GM23248 (cell line): Measurements from ENCODE around the gene MCFD2. TPM values are rescaled to one million over a fixed set of nuclear protein-coding genes. Genes with fewer than 3 reads are reported as not detected.
A peak's percentile ranks its signal among the peaks of the same experiment; 100 is the strongest.

Experiments used
- DNase-seq: peaks from one replicate; pipeline ENCODE4 v3.0.0-alpha.2; 2015
- H2AFZ ChIP-seq: fragments of 200-600 bp; sonication (generic); 2 replicates; pipeline ENCODE4 v1.6.1; 2016; ENCODE audit warnings: antibody characterized with exemption
- H3F3A ChIP-seq: fragments of 200-600 bp; sonication (generic); 2 replicates; pipeline ENCODE4 v1.6.1; 2016; ENCODE audit warnings: mild to moderate bottlenecking, antibody characterized with exemption, mixed run types; ENCODE audit not compliant: insufficient read depth
- H3K27ac ChIP-seq: fragments of 200-600 bp; sonication (generic); 2 replicates; pipeline ENCODE4 v1.5.1; 2016; ENCODE audit warnings: mild to moderate bottlenecking
- H3K27me3 ChIP-seq: fragments of 200-600 bp; sonication (generic); replicated peaks from 2 replicates; pipeline ENCODE4 v1.6.1; 2016; ENCODE audit warnings: mild to moderate bottlenecking; ENCODE audit not compliant: insufficient read depth
- H3K36me3 ChIP-seq: fragments of 200-600 bp; sonication (generic); 2 replicates; pipeline ENCODE4 v1.6.1; 2016; ENCODE audit warnings: low read depth, mild to moderate bottlenecking
- H3K4me1 ChIP-seq: fragments of 200-600 bp; sonication (generic); 2 replicates; pipeline ENCODE4 v1.6.1; 2016; ENCODE audit warnings: mild to moderate bottlenecking; ENCODE audit not compliant: insufficient read depth
- H3K4me2 ChIP-seq: fragments of 200-600 bp; sonication (generic); one replicate; pipeline ENCODE4 v1.6.1; 2016; ENCODE audit warnings: mild to moderate bottlenecking; ENCODE audit not compliant: unreplicated experiment
- H3K4me3 ChIP-seq: fragments of 200-600 bp; sonication (generic); 2 replicates; pipeline ENCODE4 v1.5.1; 2016; ENCODE audit warnings: mild to moderate bottlenecking
- H3K79me2 ChIP-seq: fragments of 200-600 bp; sonication (generic); 2 replicates; pipeline ENCODE4 v1.6.1; 2016; ENCODE audit warnings: mild to moderate bottlenecking; ENCODE audit not compliant: insufficient read depth
- H3K9ac ChIP-seq: fragments of 200-600 bp; sonication (generic); 2 replicates; pipeline ENCODE4 v1.6.1; 2016; ENCODE audit warnings: mild to moderate bottlenecking
- H3K9me2 ChIP-seq: fragments of 200-600 bp; sonication (generic); 2 replicates; pipeline ENCODE4 v1.6.1; 2016; ENCODE audit warnings: mixed run types, mild to moderate bottlenecking, moderate library complexity; ENCODE audit not compliant: insufficient read depth
- H3K9me3 ChIP-seq: fragments of 200-600 bp; sonication (generic); one replicate; pipeline ENCODE4 v1.6.1; 2017; ENCODE audit warnings: low read depth
- H4K20me1 ChIP-seq: fragments of 200-600 bp; sonication (generic); 2 replicates; pipeline ENCODE4 v1.6.0; 2016; ENCODE audit not compliant: insufficient read depth
- EZH2 ChIP-seq: fragments of 200-600 bp; sonication (generic); IDR thresholded peaks from 2 replicates; pipeline ENCODE4 v1.6.1; 2018; ENCODE audit warnings: antibody characterized with exemption, mild to moderate bottlenecking; ENCODE audit not compliant: insufficient read depth, poor library complexity, severe bottlenecking
- EZH2phosphoT487 ChIP-seq: fragments of 200-600 bp; sonication (generic); IDR thresholded peaks from 2 replicates; pipeline ENCODE4 v1.6.1; 2018; ENCODE audit warnings: antibody characterized with exemption, moderate library complexity, mild to moderate bottlenecking, low read depth; ENCODE audit not compliant: insufficient read depth
- WGBS, 2 experiments: methylation state at CpG; one replicate each; pipeline ENCODE4 v1.1.6; 2015 to 2017; ENCODE audit warnings: low lambda C conversion rate in 2 of 2, low coverage in 1 of 2; ENCODE audit errors: missing lambda C conversion rate in 2 of 2; 5-methylcytosine and 5-hydroxymethylcytosine counted together
- in situ Hi-C: fragments of 300-500 bp; cut with MboI; formaldehyde crosslinking; loops from 2 replicates; pipeline ENCODE4 v1.15.0; 2020
- polyA plus RNA-seq: library from polyadenylated mRNA; unstranded; fragments of >200 nt; fragmentation: Nextera tagmentation; extraction: Ambion mirVana; gene quantifications from 2 replicates; pipeline ENCODE4 v1.2.1, GENCODE V29; 2016
- total RNA-seq: library from RNA; depleted of rRNA; stranded (reverse); fragments of >200 nt; shearing (Covaris generic); gene quantifications from 2 replicates; pipeline ENCODE4 v1.2.3, GENCODE V29; 2014

MCFD2 gene
- total and polyA plus RNA-seq, 2 experiments from 2014 or later = 298 to 310 TPM

- Histone ChIP-seq H3K4me3 (peak overlapping the region; percentile 96), H3K27me3 (no peaks in the 10 kb centered on the region), H3K79me2 (peaks cover 66% of the 10 kb centered on the region), H3K4me2 (peak overlapping the region; percentile 94), H4K20me1 (0 out of 2 replicates have a peak, but pooled peaks cover 5% of the 10 kb centered on the region), H2AFZ (peak overlapping the region; percentile 57), H3K27ac (peak overlapping the region; percentile 67), H3K4me1 (peaks cover 24% of the 10 kb centered on the region), H3K9ac (peak overlapping the region; percentile 94), H3K36me3 (peaks cover 12% of the 10 kb centered on the region), H3K9me3 (no peaks in the 10 kb centered on the region), H3K9me2 (no peaks in the 10 kb centered on the region), H3F3A (peaks cover 6% of the 10 kb centered on the region)
- TF ChIP-seq EZH2 = no peak
- no peak for TF ChIP-seq EZH2phosphoT487
- WGBS, 2 experiments = 1% methylated on average over 9 to 10 of the region's 10 CpGs
- peak; percentile 66 for DNase-seq
- in situ Hi-C loops = no loop called here
Measured at GRCh38 chr2:46942143-46942526, 26.5 kb upstream of the MCFD2 start.

GRCh38 chr2:46939626-46940359 lies 24.2 kb upstream of the MCFD2 start:
- peak overlapping the region; percentile 60 for H3K4me2 ChIP-seq
- peak overlapping the region; percentile 97 for H3K9ac ChIP-seq
- no peaks in the 10 kb centered on the region for H3K9me3 ChIP-seq
- H2AFZ ChIP-seq = peak overlapping the region; percentile 73
- DNase-seq = peak; percentile 21
- peaks cover 24% of the 10 kb centered on the region for H3K4me1 ChIP-seq
- peak overlapping the region; percentile 99 for H3K27ac ChIP-seq
- no peaks in the 10 kb centered on the region for H3K27me3 ChIP-seq
- peaks cover 2% of the 10 kb centered on the region; the same call in 1 of the 2 replicates for H3K36me3 ChIP-seq
- peaks cover 42% of the 10 kb centered on the region for H3K79me2 ChIP-seq
- H4K20me1 ChIP-seq = no peaks in the 10 kb centered on the region
- 43 to 45% methylated on average over 13 of the region's 13 CpGs for WGBS, 2 experiments
- in situ Hi-C loops = no loop called here
- H3K4me3 ChIP-seq = peak overlapping the region; percentile 79
- no peaks in the 10 kb centered on the region for H3K9me2 ChIP-seq
- H3F3A ChIP-seq = no peaks in the 10 kb centered on the region; the same call in 1 of the 2 replicates
- no peak for TF ChIP-seq EZH2phosphoT487
- no peak for TF ChIP-seq EZH2

- no peak overlapping the region for H3K4me3 ChIP-seq
- H3K4me2 ChIP-seq = no peak overlapping the region
- peaks cover 12% of the 10 kb centered on the region for H3K4me1 ChIP-seq
- no peak overlapping the region for H3K9ac ChIP-seq
- no peak overlapping the region for H3K27ac ChIP-seq
- no peaks in the 10 kb centered on the region for H3K9me3 ChIP-seq
- in situ Hi-C loops = no loop called here
- peak; percentile 47 for DNase-seq
- 84 to 89% methylated on average over 4 of the region's 4 CpGs for WGBS, 2 experiments
- no peaks in the 10 kb centered on the region for H3K9me2 ChIP-seq
- TF ChIP-seq EZH2phosphoT487 (no peak), EZH2 (no peak)
- no peaks in the 10 kb centered on the region for H4K20me1 ChIP-seq
- no peak overlapping the region for H2AFZ ChIP-seq
- H3K27me3 ChIP-seq = no peaks in the 10 kb centered on the region
- peaks cover 19% of the 10 kb centered on the region for H3K79me2 ChIP-seq
- no peaks in the 10 kb centered on the region for H3K36me3 ChIP-seq
- no peaks in the 10 kb centered on the region for H3F3A ChIP-seq
Measured at GRCh38 chr2:46937471-46937901, 21.9 kb upstream of the MCFD2 start.

- H3K9me2 ChIP-seq = no peaks in the 10 kb centered on the region
- no peak overlapping the region for H2AFZ ChIP-seq
- no peak for DNase-seq
- H3K27ac ChIP-seq = no peak overlapping the region
- H3K4me2 ChIP-seq = no peak overlapping the region
- in situ Hi-C loops = no loop called here
- 87 to 94% methylated on average over 5 of the region's 5 CpGs for WGBS, 2 experiments
- no peaks in the 10 kb centered on the region for H4K20me1 ChIP-seq
- H3K9ac ChIP-seq = no peak overlapping the region
- peaks cover 10% of the 10 kb centered on the region for H3K79me2 ChIP-seq
- no peaks in the 10 kb centered on the region for H3K9me3 ChIP-seq
- H3K27me3 ChIP-seq = no peaks in the 10 kb centered on the region
- peaks cover 12% of the 10 kb centered on the region for H3K4me1 ChIP-seq
- H3K36me3 ChIP-seq = no peaks in the 10 kb centered on the region
- TF ChIP-seq EZH2 = no peak
- TF ChIP-seq EZH2phosphoT487 = no peak
- no peak overlapping the region for H3K4me3 ChIP-seq
- no peaks in the 10 kb centered on the region for H3F3A ChIP-seq
Measured at GRCh38 chr2:46936566-46936965, 21.0 kb upstream of the MCFD2 start.
